ENCODE results near the gene SLC6A17.

The SLC6A17 gene

GRCh38 chr1:110176299-110176956 lies 26.1 kb downstream of the SLC6A17 start:
- FAIRE-seq: no peak

- no peak for FAIRE-seq
Measured at GRCh38 chr1:110177775-110178174, 27.5 kb downstream of the SLC6A17 start.

- FAIRE-seq: no peak
Measured at GRCh38 chr1:110183642-110184167, 33.4 kb downstream of the SLC6A17 start.

GRCh38 chr1:110184446-110184845 lies 34.2 kb downstream of the SLC6A17 start:
- no peak for FAIRE-seq

- FAIRE-seq: no peak
Measured at GRCh38 chr1:110185181-110185580, 34.9 kb downstream of the SLC6A17 start.

GRCh38 chr1:110186558-110186957 lies 36.3 kb downstream of the SLC6A17 start:
- FAIRE-seq: no peak

- no peak for FAIRE-seq
Measured at GRCh38 chr1:110187139-110187890, 37.0 kb downstream of the SLC6A17 start.

- no peak for FAIRE-seq
Measured at GRCh38 chr1:110188035-110188618, 37.8 kb downstream of the SLC6A17 start.

- FAIRE-seq: no peak
Measured at GRCh38 chr1:110189181-110189580, 38.9 kb downstream of the SLC6A17 start.

- no peak for FAIRE-seq
Measured at GRCh38 chr1:110190282-110190929, 40.1 kb downstream of the SLC6A17 start.

GRCh38 chr1:110192541-110192940 lies 42.2 kb downstream of the SLC6A17 start:
- FAIRE-seq: no peak

- no peak for FAIRE-seq
Measured at GRCh38 chr1:110195196-110195595, 44.9 kb downstream of the SLC6A17 start.

GRCh38 chr1:110196917-110197765 lies 46.8 kb downstream of the SLC6A17 start:
- no peak for FAIRE-seq

- no peak for FAIRE-seq
Measured at GRCh38 chr1:110197905-110198629, 47.8 kb downstream of the SLC6A17 start.

GRCh38 chr1:110198746-110199145 lies 48.5 kb downstream of the SLC6A17 start:
- FAIRE-seq: no peak

GRCh38 chr1:110200190-110200589 lies 49.9 kb downstream of the SLC6A17 start:
- no peak for FAIRE-seq

- no peak for FAIRE-seq
Measured at GRCh38 chr1:110200666-110201065, 50.4 kb downstream of the SLC6A17 start.

GRCh38 chr1:110201157-110201825 lies 51.0 kb downstream of the SLC6A17 start:
- FAIRE-seq: no peak

GRCh38 chr1:110203021-110203661 lies 52.8 kb downstream of the SLC6A17 start:
- FAIRE-seq: no peak

- no peak for FAIRE-seq
Measured at GRCh38 chr1:110205156-110205555, 54.9 kb downstream of the SLC6A17 start.

Measured in TTC549 (cell line).